ENCODE data around the gene PMFBP1. TPM values are rescaled to one million over a fixed set of nuclear protein-coding genes. Genes with fewer than 3 reads are reported as not detected.
"Not testable (repeated sequence)": the region's sequence is repeated elsewhere in the genome, so short reads cannot be mapped to it uniquely, and the experiment has no call there.

Gene PMFBP1
- total RNA-seq, 2 donors from 2014 or later = 2.1 to 3.9 TPM

DNA sequence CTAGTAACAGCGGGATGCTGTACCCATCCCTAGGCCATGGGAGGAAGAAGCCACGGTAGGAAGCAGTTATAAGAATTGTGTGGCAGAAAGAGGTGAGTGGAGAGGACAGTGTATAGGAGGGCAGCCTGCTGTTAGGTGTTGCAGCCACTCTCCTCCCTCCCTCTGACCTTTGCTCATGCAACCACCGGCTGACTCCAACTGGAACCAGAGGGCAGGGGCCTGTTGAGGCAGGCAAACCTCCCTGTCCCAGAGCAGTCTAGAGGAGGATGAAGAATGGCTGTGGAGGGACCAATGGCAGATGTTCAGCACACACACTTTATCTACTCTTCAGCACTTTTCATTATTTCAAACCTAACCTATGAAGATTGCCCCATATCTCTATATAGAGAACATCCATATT lies 80.7 kb downstream of the PMFBP1 start:
- Mint-ChIP-seq H3K9me3 (no peaks in the 10 kb centered on the region), H3K4me1 (peaks cover 28% of the 10 kb centered on the region), H3K27me3 (no peaks in the 10 kb centered on the region), H3K4me3 (peak overlapping the region; percentile 99), H3K36me3 (ENCODE audit: low read depth) (peaks cover 85% of the 10 kb centered on the region), H3K27ac (peak overlapping the region; percentile 75)
- ATAC-seq (replicated peaks) = no peak

DNA sequence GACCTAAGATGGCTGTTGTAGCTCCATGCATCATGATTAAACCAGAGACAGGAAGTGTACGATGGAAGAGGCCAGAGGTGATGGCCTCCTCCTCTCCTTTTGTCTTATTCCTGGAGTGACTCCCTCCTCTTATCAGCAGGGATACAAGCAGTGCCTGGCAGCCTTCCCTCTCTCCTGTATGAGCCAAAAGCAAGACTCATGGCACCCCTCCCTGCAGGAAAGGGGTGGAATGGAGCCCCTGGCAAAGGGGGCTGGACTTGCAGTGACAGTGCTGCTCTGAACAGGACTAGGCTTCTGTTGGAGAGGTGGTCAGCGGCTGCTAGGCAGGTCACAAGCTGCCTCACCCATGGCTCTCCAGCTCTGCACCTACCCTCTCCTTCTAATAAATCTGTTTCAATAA lies 87.0 kb downstream of the PMFBP1 start:
- Mint-ChIP-seq H3K27ac (no peak overlapping the region), H3K9me3 (no peaks in the 10 kb centered on the region), H3K27me3 (no peaks in the 10 kb centered on the region), H3K36me3 (ENCODE audit: low read depth) (peaks cover 62% of the 10 kb centered on the region), H3K4me1 (no peaks in the 10 kb centered on the region), H3K4me3 (no peak overlapping the region)
- no peak for ATAC-seq (replicated peaks)

DNA sequence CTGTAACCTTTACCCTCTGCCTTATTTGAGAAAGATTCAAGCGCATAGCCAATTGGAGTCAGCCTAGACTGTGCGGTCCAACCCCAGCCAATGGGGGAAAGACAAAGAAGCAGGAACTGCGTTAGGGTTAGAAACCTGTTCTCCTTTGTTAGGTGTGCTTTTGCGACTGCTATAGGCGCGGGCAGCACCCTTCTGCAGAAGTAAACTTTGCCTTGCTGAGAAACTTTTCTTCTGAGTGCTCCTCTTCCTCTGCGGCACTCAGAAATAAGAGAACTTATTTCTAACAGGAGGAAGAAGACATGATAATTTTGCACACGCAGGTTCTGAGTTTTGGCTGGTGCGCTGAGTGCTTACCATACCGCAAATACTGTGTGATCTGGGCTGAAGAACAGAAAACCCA lies 87.5 kb downstream of the PMFBP1 start:
- no peaks in the 10 kb centered on the region for H3K9me3 Mint-ChIP-seq
- H3K27ac Mint-ChIP-seq = no peak overlapping the region
- ATAC-seq (replicated peaks) = no peak
- H3K4me3 Mint-ChIP-seq = no peak overlapping the region
- H3K36me3 Mint-ChIP-seq (ENCODE audit: low read depth) = peaks cover 56% of the 10 kb centered on the region
- no peaks in the 10 kb centered on the region for H3K4me1 Mint-ChIP-seq
- no peaks in the 10 kb centered on the region for H3K27me3 Mint-ChIP-seq

DNA sequence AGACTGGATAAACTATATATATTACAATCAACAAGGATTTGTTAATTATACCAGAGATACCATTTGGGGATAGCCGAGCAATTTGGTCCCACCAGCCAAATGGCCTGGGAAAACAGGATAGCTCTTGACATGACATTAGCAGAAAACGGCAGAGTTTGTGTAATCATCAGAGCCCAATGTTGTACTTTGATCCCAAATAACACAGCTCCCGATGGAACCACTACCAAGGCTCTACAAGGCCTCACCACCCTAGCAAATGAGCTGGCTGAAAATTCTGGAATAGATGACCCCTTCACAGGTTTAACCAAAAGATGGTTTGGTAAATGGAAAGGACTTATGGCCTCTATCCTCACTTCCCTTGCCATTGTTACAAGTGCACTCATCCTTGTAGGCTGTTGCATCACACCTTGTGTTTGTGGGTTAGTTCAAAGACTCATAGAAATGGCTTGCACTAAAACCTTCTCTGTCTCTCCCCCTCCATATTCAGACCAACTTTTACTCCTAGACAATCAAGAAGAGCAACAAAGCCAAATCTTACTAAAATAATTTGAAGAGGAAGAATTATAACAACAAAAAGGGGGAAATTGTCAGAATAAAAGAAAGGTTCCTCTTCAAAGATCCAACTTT lies 88.1 kb downstream of the PMFBP1 start:
- Mint-ChIP-seq H3K4me1 (no peaks in the 10 kb centered on the region), H3K27me3 (no peaks in the 10 kb centered on the region), H3K4me3 (no peak overlapping the region), H3K36me3 (ENCODE audit: low read depth) (peaks cover 51% of the 10 kb centered on the region), H3K9me3 (no peaks in the 10 kb centered on the region), H3K27ac (no peak overlapping the region)
- no peak for ATAC-seq (replicated peaks)

DNA sequence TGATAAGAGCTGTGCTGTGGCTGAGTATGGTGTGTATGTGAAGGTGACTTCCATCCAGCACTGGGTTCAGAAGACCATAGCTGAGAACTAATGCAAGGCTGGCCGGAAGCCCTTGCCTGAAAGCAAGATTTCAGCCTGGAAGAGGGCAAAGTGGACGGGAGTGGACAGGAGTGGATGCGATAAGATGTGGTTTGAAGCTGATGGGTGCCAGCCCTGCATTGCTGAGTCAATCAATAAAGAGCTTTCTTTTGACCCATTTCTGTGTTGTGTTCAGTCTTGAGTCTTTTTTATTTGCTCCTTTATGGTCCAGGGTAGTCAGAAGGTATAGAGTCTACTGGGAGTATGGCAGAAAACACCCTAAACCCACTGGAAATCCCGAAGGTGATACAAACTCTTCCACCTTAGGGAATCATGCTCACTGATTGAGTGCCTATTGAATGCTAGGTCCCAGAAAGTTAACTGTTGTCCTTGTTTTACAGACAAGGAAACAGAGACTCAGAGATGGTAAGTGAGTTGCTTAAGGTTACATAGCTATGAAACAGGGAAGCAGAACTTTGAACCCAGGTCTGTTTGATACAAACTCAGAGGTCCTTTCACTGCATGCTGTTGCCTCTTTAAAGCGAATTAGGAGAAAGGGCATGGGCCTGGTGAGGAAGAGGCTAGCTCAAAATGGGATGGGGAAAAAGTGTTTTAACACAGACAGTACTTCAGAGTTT lies 94.8 kb downstream of the PMFBP1 start:
- not testable (repeated sequence) for ATAC-seq (replicated peaks); H3K9me3 Mint-ChIP-seq; H3K4me1 Mint-ChIP-seq; H3K27ac Mint-ChIP-seq; H3K36me3 Mint-ChIP-seq (ENCODE audit: low read depth); H3K4me3 Mint-ChIP-seq; H3K27me3 Mint-ChIP-seq

DNA sequence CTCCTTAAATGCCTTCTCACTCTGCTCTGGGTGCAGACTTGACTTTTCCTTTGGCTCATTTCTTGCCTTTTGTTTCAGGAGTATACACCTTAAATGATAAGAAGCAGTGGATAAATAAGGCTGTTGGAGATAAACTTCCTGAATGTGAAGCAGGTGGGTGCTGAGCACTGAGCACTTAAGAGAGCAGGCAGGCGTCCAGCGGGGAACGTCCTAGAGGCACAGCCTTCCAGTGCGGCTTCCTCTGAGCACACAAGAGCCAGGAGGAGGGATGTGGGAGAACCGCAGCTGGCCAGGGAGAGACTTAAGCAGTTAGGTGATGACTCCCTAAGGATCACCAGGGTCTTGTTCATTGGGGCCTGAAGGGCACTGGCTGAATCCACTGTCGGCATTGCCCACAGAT lies 96.9 kb downstream of the PMFBP1 start:
- ATAC-seq (replicated peaks); H3K4me3 Mint-ChIP-seq; H3K36me3 Mint-ChIP-seq (ENCODE audit: low read depth); H3K9me3 Mint-ChIP-seq; H3K27me3 Mint-ChIP-seq; H3K27ac Mint-ChIP-seq; H3K4me1 Mint-ChIP-seq: not testable (repeated sequence)

DNA sequence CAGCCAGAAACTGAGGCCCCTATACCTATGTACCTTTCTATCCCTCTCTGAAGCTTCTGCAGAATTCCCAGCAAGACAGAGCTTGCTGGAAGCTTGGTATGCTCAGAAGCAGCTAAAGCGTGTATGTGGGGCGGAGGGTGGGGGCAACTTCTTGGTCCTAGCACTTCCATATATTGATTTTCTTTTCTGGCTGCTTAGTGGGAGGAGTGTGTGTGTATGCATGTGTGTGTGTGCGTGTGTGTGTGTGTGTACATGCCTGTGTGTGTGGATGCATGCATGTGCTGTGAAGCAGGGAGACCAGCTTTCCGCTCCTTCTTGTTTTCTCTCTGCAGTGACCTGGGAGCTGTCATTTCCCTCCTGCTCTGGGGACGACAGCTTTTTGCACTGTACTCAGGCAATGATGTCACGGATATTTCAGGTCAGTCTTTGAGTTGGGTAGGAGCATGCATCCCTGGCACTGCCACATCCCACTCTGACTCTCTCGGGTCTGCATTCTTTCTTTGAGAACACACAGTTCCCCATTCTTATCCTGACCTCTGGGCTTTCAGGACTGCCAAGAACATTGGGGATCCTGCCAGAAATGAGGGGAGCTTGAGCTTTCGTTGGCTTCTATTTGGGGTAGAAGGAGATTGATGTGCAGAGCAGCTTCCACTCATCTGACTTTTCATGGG lies 98.3 kb downstream of the PMFBP1 start:
- Mint-ChIP-seq H3K27ac (no peak overlapping the region), H3K4me3 (no peak overlapping the region), H3K27me3 (no peaks in the 10 kb centered on the region), H3K36me3 (ENCODE audit: low read depth) (peaks cover 6% of the 10 kb centered on the region), H3K9me3 (no peaks in the 10 kb centered on the region), H3K4me1 (no peaks in the 10 kb centered on the region)
- ATAC-seq (replicated peaks) = no peak

DNA sequence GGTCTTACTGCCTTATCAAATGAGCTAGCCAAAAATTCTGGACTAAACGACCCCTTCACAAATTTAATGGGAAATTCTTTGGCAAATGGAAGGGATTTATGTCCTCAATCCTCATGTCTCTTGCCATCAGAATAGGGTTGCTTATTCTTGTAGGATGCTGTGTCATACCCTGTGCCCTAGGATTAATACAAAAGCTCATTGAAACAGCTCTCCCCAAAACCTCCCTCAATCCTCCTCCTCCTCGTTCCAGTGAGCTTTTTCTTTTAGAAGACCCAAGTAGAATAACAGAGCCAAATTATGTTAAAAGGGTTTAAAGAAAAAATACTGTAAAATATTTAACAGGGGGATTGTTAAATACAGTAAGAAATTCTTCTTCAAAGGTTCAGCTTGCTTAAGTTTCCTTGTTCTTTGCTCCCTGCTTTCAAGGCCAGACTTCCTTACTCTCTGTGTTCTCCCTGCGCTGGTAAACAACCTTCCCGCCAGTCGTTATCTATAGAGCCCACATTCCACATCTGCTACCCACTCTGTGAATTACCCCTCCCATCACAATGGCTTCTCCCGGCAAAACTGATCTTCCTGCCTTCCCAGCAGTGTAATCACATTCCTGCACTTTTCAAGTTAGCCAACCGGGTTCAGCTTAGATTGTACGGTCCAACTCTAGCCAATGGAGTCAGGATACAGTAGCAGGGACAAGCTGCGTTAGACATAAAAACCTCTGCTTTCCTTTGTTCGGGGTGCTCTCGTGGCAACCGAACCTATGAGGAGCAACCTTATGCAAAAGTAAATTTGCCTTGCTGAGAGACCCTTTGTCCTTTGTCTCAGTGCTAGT lies 99.2 kb downstream of the PMFBP1 start:
- Mint-ChIP-seq H3K27me3 (no peaks in the 10 kb centered on the region), H3K4me3 (no peak overlapping the region), H3K36me3 (ENCODE audit: low read depth) (no peaks in the 10 kb centered on the region), H3K27ac (no peak overlapping the region), H3K9me3 (no peaks in the 10 kb centered on the region), H3K4me1 (no peaks in the 10 kb centered on the region)
- ATAC-seq (replicated peaks) = no peak

Other genes with a start within 250 kb of the PMFBP1 start
- gene PKD1L3, start 171.8 kb downstream of the PMFBP1 start, total RNA-seq = under 1 TPM; 0.05 to 0.09 TPM
- 10 to 100 TPM; 14.9 to 22.1 TPM for gene DHODH, start 163.4 kb downstream of the PMFBP1 start, total RNA-seq
- not detected for gene HP, start 117.7 kb downstream of the PMFBP1 start, total RNA-seq
- not detected for gene HPR, start 108.9 kb downstream of the PMFBP1 start, total RNA-seq
- 10 to 100 TPM; 17.9 to 18.9 TPM for gene TXNL4B, start 78.5 kb downstream of the PMFBP1 start, total RNA-seq
- 10 to 100 TPM; 96.7 to 99.2 TPM for gene DHX38, start 78.3 kb downstream of the PMFBP1 start, total RNA-seq

All from activated T-helper 17 cell treated with anti-CD3 and anti-CD28 coated beads, Interleukin-2, amount 50 U/mL, for 72 hours (primary cell).